ENCODE data around the gene REXO5. TPM values are rescaled to one million over a fixed set of nuclear protein-coding genes. Genes with fewer than 3 reads are reported as not detected.

REXO5 gene
- total RNA-seq, 1 experiment from 2014 or later: 6.7 TPM

DNA sequence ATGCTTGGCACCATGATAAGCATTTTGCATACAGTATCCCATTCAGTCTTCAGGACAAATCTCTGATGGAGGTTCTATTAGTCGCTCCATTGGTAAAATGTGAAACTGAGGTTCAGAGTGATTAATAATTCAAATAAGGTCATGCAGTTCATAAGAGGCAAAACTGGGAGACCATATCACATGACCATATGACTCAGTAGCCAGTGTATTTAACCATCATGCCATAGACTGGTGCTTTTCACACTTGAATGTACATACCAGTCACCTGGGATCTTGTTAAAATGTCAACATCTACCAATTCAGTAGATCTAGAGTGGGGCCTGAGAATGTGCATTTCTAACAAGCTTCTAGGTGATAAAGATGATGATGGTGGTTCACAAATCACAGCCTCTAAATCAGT lies 38.2 kb upstream of the REXO5 start:
- Histone ChIP-seq H2BK20ac (ENCODE audit: low read depth, low read length, poor library complexity, severe bottlenecking) (no peak overlapping the region), H3K4ac (ENCODE audit: low read depth, low read length) (no peak overlapping the region), H4K5ac (ENCODE audit: insufficient read length, low read depth, low read length) (no peak overlapping the region), H4K8ac (replicated peaks; ENCODE audit: insufficient read length, low read depth, low read length) (no peak overlapping the region), H3K9me3 (ENCODE audit: control insufficient read depth, low read depth, low read length) (no peaks in the 10 kb centered on the region), H4K20me1 (ENCODE audit: control insufficient read depth, insufficient read depth, insufficient read length) (no peaks in the 10 kb centered on the region), H3K79me2 (ENCODE audit: insufficient read depth, low read length) (no peaks in the 10 kb centered on the region), H2BK120ac (ENCODE audit: low read depth, low read length, poor library complexity, severe bottlenecking) (no peak overlapping the region), H3K14ac (ENCODE audit: insufficient read depth, low read length) (no peak overlapping the region), H3K4me2 (ENCODE audit: insufficient read depth, insufficient read length, low read length) (no peak overlapping the region), H2AK5ac (ENCODE audit: insufficient read length, low read length) (no peak overlapping the region), H4K91ac (ENCODE audit: insufficient read length, low read depth, low read length) (no peak overlapping the region), H2AFZ (ENCODE audit: low read length) (no peak overlapping the region), H3K56ac (ENCODE audit: insufficient read length, low read depth, low read length) (no peak overlapping the region), H3K23me2 (ENCODE audit: insufficient read length, low read depth, low read length, poor library complexity, severe bottlenecking) (no peaks in the 10 kb centered on the region), H3K79me1 (ENCODE audit: insufficient read depth, low read depth, low read length, poor library complexity, severe bottlenecking) (no peaks in the 10 kb centered on the region), H3K9ac (ENCODE audit: extremely low read depth, insufficient read length, low read length) (no peak overlapping the region), H3K4me1 (ENCODE audit: insufficient read depth, low read length) (no peaks in the 10 kb centered on the region), H2BK15ac (ENCODE audit: low read depth, low read length) (no peak overlapping the region), H3K27ac (ENCODE audit: insufficient read length, low read depth, low read length) (no peak overlapping the region), H3T11ph (ENCODE audit: low read length) (no peak overlapping the region), H3K18ac (ENCODE audit: insufficient read length, low read depth, low read length) (no peak overlapping the region), H2BK5ac (ENCODE audit: insufficient read length, low read length) (no peak overlapping the region), H2BK12ac (ENCODE audit: insufficient read length, low read depth, low read length) (no peak overlapping the region), H3K27me3 (ENCODE audit: insufficient read depth, low read length) (no peaks in the 10 kb centered on the region), H3K23ac (ENCODE audit: insufficient read length, low read depth, low read length) (no peak overlapping the region)
- TF ChIP-seq, protein P1, sequence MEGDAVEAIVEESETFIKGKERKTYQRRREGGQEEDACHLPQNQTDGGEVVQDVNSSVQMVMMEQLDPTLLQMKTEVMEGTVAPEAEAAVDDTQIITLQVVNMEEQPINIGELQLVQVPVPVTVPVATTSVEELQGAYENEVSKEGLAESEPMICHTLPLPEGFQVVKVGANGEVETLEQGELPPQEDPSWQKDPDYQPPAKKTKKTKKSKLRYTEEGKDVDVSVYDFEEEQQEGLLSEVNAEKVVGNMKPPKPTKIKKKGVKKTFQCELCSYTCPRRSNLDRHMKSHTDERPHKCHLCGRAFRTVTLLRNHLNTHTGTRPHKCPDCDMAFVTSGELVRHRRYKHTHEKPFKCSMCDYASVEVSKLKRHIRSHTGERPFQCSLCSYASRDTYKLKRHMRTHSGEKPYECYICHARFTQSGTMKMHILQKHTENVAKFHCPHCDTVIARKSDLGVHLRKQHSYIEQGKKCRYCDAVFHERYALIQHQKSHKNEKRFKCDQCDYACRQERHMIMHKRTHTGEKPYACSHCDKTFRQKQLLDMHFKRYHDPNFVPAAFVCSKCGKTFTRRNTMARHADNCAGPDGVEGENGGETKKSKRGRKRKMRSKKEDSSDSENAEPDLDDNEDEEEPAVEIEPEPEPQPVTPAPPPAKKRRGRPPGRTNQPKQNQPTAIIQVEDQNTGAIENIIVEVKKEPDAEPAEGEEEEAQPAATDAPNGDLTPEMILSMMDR (conservative IDR thresholded peaks at IDR 0.05): no peak
- WGBS (ENCODE audit: extremely low coverage, insufficient read length, low lambda C conversion rate): no CpG with 5 or more reads among the region's 1 CpG
- Mint-ChIP-seq H3K9me3 (peaks cover 0 to 2% of the 10 kb centered on the region in 2 experiments; a peak in 1 of 5 replicates), H3K27me3 (ENCODE audit: low read depth) (0 out of 2 replicates have a peak, but pooled peaks cover 2% of the 10 kb centered on the region), H3K27ac (no peak overlapping the region), H3K4me1 (peaks cover 14 to 16% of the 10 kb centered on the region in 2 experiments), H3K36me3 (ENCODE audit: insufficient read depth in 1 of 3, low read depth in 3 of 3) (peaks cover 0 to 2% (median 0%) of the 10 kb centered on the region in 3 experiments; a peak in 1 of 7 replicates), H3K4me3 (no peak overlapping the region)
- DNase-seq: no peak

Data from H9 (cell line).